ENCODE measurements around the gene MLH1.

GRCh38 chr3:36945333-36945980, 47.9 kb upstream of the MLH1 start:
- TF ChIP-seq, protein P1, sequence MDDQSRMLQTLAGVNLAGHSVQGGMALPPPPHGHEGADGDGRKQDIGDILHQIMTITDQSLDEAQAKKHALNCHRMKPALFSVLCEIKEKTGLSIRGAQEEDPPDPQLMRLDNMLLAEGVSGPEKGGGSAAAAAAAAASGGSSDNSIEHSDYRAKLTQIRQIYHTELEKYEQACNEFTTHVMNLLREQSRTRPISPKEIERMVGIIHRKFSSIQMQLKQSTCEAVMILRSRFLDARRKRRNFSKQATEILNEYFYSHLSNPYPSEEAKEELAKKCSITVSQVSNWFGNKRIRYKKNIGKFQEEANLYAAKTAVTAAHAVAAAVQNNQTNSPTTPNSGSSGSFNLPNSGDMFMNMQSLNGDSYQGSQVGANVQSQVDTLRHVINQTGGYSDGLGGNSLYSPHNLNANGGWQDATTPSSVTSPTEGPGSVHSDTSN (IDR thresholded peaks at IDR 0.05), result no peak
- no peak for TF ChIP-seq ZSCAN20 (CRISPR knock-in tag; IDR thresholded peaks at IDR 0.05)
- TF ChIP-seq GATA3 (IDR thresholded peaks at IDR 0.05; ENCODE audit: borderline replicate concordance), result no peak
- TF ChIP-seq BCL3 (IDR thresholded peaks at IDR 0.05), result no peak
- no peak for TF ChIP-seq REST (IDR thresholded peaks at IDR 0.05)
- TF ChIP-seq, protein P2, sequence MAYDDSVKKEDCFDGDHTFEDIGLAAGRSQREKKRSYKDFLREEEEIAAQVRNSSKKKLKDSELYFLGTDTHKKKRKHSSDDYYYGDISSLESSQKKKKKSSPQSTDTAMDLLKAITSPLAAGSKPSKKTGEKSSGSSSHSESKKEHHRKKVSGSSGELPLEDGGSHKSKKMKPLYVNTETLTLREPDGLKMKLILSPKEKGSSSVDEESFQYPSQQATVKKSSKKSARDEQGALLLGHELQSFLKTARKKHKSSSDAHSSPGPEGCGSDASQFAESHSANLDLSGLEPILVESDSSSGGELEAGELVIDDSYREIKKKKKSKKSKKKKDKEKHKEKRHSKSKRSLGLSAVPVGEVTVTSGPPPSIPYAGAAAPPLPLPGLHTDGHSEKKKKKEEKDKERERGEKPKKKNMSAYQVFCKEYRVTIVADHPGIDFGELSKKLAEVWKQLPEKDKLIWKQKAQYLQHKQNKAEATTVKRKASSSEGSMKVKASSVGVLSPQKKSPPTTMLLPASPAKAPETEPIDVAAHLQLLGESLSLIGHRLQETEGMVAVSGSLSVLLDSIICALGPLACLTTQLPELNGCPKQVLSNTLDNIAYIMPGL (CRISPR knock-in tag; IDR thresholded peaks at IDR 0.05; ENCODE audit: borderline replicate concordance), result no peak
- no peak for TF ChIP-seq NR3C1 (IDR thresholded peaks at IDR 0.05)
- TF ChIP-seq POLR2A (IDR thresholded peaks at IDR 0.05; ENCODE audit: low read length), result no peak
- TF ChIP-seq JUN (IDR thresholded peaks at IDR 0.05), result no peak

Data from A549 (cell line).